Measurements from ENCODE around the gene NSG1. TPM values are rescaled to one million over a fixed set of nuclear protein-coding genes. Genes with fewer than 3 reads are reported as not detected.
"Not testable (repeated sequence)": the region's sequence is repeated elsewhere in the genome, so short reads cannot be mapped to it uniquely, and the experiment has no call there.

The NSG1 gene, protein sequence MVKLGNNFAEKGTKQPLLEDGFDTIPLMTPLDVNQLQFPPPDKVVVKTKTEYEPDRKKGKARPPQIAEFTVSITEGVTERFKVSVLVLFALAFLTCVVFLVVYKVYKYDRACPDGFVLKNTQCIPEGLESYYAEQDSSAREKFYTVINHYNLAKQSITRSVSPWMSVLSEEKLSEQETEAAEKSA
- 0.51 TPM in 1 of 2 replicates, not detected in the other for total RNA-seq (2012; rRNA removed)

DNA sequence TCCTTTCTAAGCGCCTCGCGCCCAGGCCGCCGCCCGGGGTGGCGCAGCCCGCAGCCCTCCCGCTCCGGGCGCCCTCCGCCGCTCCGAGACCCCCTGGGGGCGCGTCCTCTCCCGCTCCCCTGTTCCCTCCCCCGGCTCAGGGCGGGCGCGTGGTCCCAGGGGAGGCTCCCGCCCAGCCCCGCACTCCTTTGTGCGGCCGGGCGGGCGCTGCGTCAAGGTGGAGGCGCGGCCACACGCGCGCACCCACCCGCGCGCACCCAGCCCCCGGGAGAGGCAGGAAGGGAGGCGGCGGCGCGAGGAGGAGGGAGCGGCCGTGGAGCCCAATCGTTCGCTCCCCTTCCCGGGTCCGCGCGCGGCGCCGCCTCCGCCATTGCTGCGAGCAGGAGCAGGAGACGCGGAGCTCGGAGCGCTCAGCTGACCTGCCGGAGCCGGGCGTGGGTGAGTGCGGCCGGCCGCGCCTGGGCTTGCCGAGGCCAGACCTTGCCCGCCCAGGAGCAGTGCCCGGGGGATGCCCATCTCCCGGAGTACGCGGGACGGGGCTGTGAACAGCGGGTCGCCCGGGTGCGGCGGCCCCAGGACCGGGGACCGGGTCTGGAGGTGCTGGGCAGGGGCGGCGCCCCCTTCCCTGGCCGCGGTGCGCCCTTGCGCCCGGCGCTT is at the start of gene NSG1:
Gene NSG1, plus strand, starts transcription at position 367 of the 657 bp plus-strand sequence. CDS start 528 bp downstream, outside the sequence.
- Histone ChIP-seq H3K4me3 (ENCODE audit: low read length) (peak within 1 kb of the TSS; percentile 66), H3K9me3 (replicated peaks; ENCODE audit: low read length) (no peaks in the 10 kb centered on the region), H3K9ac (ENCODE audit: low read depth, low read length) (no peak within 1 kb of the TSS), H3K27me3 (ENCODE audit: control insufficient read depth, insufficient read depth, low read length) (peaks cover 80% of the 10 kb centered on the region), H3K4me2 (ENCODE audit: low read length) (peak within 1 kb of the TSS; percentile 90), H3K4me1 (ENCODE audit: control insufficient read depth, insufficient read depth, low read length) (peaks cover 13% of the 10 kb centered on the region), H3K36me3 (ENCODE audit: insufficient read depth, low read length) (no peaks in the 10 kb centered on the region)

DNA sequence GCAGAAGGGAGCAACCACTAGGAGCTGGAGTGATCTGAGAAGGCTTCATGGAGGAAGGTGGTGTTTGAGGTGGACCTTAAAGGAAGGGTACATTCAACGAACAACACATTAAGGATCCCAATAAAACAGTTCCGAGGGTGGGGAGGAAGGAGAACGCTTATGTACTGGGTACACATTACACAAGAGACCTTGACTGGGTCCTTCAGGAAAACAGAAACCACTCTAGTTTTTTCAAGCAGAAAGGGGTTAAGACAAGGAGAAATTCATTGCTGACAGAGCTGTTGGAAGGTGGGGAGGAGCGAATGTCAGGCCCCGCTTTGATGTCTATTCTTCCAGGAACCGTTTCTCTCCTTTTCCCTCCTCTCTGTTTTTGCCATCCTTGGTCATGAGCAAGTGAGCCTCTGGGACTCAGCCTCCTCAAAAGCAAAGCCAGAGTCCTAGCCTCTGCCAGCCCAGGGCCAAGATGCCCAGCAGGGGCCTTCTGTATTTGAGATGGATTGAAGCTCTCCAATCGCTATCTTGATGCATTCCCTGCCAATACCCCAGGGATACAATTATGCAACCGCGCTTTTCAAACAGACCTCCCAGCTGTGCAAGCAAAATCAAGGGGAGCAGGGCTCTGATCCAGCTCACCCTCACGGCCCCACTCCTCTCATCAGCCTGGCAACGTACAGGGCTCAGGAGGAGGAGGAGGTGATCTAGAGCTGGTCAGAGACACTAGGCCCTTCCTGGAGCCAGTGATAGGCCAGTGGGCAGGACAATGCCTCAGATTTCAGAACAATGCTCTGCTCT is 48.5 kb upstream of the NSG1 start:
- Histone ChIP-seq H3K9me3 (replicated peaks; ENCODE audit: low read length) (no peaks in the 10 kb centered on the region), H3K36me3 (ENCODE audit: insufficient read depth, low read length) (no peaks in the 10 kb centered on the region), H3K4me1 (ENCODE audit: control insufficient read depth, insufficient read depth, low read length) (no peaks in the 10 kb centered on the region), H3K27me3 (ENCODE audit: control insufficient read depth, insufficient read depth, low read length) (peaks cover 50% of the 10 kb centered on the region), H3K9ac (ENCODE audit: low read depth, low read length) (no peak overlapping the region), H3K4me3 (ENCODE audit: low read length) (no peak overlapping the region), H3K4me2 (ENCODE audit: low read length) (no peak overlapping the region)

DNA sequence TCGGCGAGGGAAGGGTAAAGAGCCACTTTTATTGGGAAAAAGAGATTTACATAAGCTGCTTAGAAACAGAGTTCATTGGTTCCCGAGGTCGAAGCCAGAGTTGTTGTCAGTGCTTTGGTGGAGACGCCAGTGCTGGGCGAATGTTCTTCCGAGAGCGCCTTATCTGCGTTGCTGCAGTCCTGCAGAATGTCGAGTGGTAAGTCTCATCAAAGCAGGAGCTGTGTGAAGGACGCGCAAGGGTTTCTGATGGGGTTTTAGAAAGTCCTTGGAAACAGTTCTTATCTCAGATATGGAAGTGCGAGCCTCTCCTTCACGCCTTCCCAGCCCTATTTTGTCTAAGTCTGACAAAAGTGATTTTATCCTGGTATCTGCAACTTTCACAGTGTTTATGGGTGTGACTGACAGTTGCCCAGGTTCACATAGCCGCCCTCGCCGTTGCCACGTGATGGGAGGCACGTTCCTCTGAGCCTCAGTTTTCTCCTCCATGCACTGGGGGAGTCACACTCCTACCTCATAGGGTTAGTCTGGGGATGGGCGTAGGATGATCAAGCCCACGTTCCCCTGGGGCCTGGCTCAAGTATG is 47.3 kb upstream of the NSG1 start:
- H3K9ac ChIP-seq (ENCODE audit: low read depth, low read length): no peak overlapping the region
- H3K4me3 ChIP-seq (ENCODE audit: low read length): no peak overlapping the region
- H3K36me3 ChIP-seq (ENCODE audit: insufficient read depth, low read length): no peaks in the 10 kb centered on the region
- no peaks in the 10 kb centered on the region for H3K9me3 ChIP-seq (replicated peaks; ENCODE audit: low read length)
- no peak overlapping the region for H3K4me2 ChIP-seq (ENCODE audit: low read length)
- H3K27me3 ChIP-seq (ENCODE audit: control insufficient read depth, insufficient read depth, low read length): peaks cover 46% of the 10 kb centered on the region
- no peaks in the 10 kb centered on the region for H3K4me1 ChIP-seq (ENCODE audit: control insufficient read depth, insufficient read depth, low read length)

DNA sequence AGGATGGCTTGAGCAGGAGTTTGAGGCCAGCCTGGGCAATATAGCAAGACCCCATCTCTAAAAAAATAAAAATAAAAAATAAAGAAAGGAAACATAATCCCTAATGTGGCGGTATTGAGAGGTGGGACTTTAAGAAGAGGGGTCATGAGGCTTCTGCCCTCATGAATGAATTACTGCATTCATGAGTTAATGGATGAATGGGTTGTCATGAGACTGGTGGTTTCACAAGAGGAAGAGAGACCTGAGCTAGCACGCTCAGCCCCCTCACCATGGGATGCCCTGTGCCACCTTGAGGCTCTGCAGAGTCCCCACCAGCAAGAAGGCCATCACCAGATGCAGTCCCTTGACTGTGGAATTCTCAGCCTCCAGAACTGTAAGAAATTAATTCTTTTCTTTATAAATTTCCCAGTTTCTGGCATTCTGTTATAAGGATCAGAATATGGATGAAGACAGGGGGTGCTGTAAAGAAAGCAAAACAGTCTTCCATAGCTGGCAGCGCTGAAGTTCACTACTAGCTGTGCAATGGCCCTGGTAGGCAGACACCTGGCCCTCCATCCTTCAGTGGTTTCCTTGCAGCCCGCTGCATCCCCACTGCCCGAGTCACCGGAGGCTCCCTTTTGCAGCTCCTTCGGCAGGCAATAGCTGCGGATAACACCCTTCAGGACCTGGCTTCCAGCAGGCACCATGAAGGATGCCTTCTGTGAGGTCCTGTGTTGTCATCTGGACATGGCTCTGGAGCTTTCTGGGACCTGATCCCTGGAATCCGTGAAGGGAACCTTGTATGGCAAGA is 44.8 kb upstream of the NSG1 start:
- H3K4me3 ChIP-seq (ENCODE audit: low read length): no peak overlapping the region
- H3K36me3 ChIP-seq (ENCODE audit: insufficient read depth, low read length): no peaks in the 10 kb centered on the region
- H3K9ac ChIP-seq (ENCODE audit: low read depth, low read length): no peak overlapping the region
- no peaks in the 10 kb centered on the region for H3K4me1 ChIP-seq (ENCODE audit: control insufficient read depth, insufficient read depth, low read length)
- no peaks in the 10 kb centered on the region for H3K9me3 ChIP-seq (replicated peaks; ENCODE audit: low read length)
- no peak overlapping the region for H3K4me2 ChIP-seq (ENCODE audit: low read length)
- H3K27me3 ChIP-seq (ENCODE audit: control insufficient read depth, insufficient read depth, low read length): peaks cover 51% of the 10 kb centered on the region

DNA sequence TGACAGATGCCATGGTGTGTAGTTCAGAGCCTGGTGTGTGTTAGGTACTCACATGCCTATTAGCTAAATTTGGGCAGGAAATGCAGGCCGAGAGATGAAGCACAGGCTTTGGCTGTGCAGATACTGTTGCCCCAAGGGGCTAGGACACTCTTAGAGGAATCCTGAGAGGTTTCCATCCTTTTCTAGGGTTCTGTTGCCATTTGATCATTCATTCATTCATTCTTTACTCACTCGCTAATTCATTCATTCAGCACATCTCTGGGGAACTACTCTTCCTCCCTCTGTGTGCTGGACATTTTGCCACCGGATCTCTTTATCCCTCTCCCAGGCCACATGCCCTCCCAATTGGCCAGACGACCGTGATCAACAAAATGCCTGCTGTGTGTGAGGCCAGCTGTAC is 43.9 kb upstream of the NSG1 start:
- Histone ChIP-seq H3K27me3 (ENCODE audit: control insufficient read depth, insufficient read depth, low read length) (peaks cover 48% of the 10 kb centered on the region), H3K4me1 (ENCODE audit: control insufficient read depth, insufficient read depth, low read length) (no peaks in the 10 kb centered on the region), H3K4me3 (ENCODE audit: low read length) (no peak overlapping the region), H3K36me3 (ENCODE audit: insufficient read depth, low read length) (no peaks in the 10 kb centered on the region), H3K9me3 (replicated peaks; ENCODE audit: low read length) (no peaks in the 10 kb centered on the region), H3K9ac (ENCODE audit: low read depth, low read length) (no peak overlapping the region), H3K4me2 (ENCODE audit: low read length) (no peak overlapping the region)

DNA sequence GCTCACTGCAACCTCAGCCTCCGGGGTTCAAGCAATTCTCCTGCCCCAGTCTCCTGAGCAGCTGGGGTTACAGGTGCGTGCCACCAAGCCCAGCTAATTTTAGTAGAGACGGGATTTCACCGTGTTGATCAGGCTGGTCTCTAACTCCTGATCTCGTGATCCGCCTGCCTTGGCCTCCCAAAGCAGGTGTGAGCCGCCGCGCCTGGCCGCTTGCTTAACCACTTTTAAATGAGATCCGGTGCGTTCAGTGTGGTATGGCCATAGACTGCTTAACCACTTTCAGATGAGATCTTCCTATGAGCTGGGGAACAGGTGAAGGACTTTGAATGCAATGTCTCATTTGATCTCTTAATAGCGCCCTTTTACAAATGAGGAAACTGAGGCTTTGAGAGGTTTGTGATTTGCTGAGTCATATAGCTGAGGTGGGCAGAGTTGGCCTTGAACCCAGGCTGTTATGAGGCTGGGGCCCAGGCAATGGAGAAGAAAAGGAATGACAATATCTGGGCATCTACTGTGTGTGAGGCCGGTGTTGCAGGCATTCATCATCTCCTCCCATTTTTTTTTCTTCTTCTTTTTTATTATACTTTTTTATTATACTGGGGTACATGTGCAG is 41.9 kb upstream of the NSG1 start:
- Histone ChIP-seq H3K36me3 (ENCODE audit: insufficient read depth, low read length) (no peaks in the 10 kb centered on the region), H3K27me3 (ENCODE audit: control insufficient read depth, insufficient read depth, low read length) (peaks cover 37% of the 10 kb centered on the region), H3K4me2 (ENCODE audit: low read length) (no peak overlapping the region), H3K9me3 (replicated peaks; ENCODE audit: low read length) (no peaks in the 10 kb centered on the region), H3K9ac (ENCODE audit: low read depth, low read length) (no peak overlapping the region), H3K4me1 (ENCODE audit: control insufficient read depth, insufficient read depth, low read length) (no peaks in the 10 kb centered on the region), H3K4me3 (ENCODE audit: low read length) (no peak overlapping the region)

DNA sequence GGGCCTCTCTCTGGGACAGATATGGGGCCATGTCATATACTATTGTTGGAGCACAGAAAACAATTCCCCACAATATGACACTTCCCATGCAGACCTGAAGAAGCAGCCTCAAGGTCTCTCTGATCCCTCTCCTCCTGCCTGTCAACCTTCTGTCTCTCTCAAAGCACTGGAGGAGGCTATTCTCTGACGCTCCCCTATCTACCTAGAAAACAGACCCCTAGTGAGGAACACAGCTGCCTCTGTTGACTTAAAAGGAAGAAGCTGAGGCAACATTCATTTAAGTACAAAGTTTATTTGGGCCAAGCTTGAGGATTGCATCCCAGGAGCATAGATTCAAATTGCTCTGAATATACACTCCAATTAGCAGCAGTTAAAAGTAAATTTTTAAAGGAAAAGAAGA is 39.3 kb upstream of the NSG1 start:
- Histone ChIP-seq H3K4me3 (ENCODE audit: low read length) (no peak overlapping the region), H3K27me3 (ENCODE audit: control insufficient read depth, insufficient read depth, low read length) (peaks cover 25% of the 10 kb centered on the region), H3K36me3 (ENCODE audit: insufficient read depth, low read length) (no peaks in the 10 kb centered on the region), H3K9me3 (replicated peaks; ENCODE audit: low read length) (no peaks in the 10 kb centered on the region), H3K4me2 (ENCODE audit: low read length) (no peak overlapping the region), H3K4me1 (ENCODE audit: control insufficient read depth, insufficient read depth, low read length) (no peaks in the 10 kb centered on the region), H3K9ac (ENCODE audit: low read depth, low read length) (no peak overlapping the region)

DNA sequence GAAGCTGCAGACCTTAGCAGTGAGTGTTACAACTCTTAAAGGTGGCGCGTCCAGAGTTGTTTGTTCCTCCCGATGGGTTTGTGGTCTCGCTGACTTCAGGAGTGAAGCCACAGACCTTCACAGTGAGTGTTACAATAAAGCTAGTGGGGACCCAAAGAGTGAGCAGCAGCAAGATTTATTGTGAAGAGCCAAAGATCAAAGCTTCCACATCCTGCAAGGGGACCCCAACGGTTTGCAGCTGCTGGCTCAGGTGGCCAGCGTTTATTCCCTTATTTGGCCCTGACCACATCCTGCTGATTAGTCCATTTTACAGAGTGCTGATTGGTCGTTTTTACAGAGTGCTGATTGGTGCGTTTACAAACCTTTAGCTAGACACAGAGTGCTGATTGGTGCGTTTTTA is 38.3 kb upstream of the NSG1 start:
- not testable (repeated sequence) for H3K4me2 ChIP-seq (ENCODE audit: low read length); H3K9me3 ChIP-seq (replicated peaks; ENCODE audit: low read length); H3K9ac ChIP-seq (ENCODE audit: low read depth, low read length); H3K4me1 ChIP-seq (ENCODE audit: control insufficient read depth, insufficient read depth, low read length); H3K4me3 ChIP-seq (ENCODE audit: low read length); H3K36me3 ChIP-seq (ENCODE audit: insufficient read depth, low read length)
- H3K27me3 ChIP-seq (ENCODE audit: control insufficient read depth, insufficient read depth, low read length): peaks cover 20% of the 10 kb centered on the region

DNA sequence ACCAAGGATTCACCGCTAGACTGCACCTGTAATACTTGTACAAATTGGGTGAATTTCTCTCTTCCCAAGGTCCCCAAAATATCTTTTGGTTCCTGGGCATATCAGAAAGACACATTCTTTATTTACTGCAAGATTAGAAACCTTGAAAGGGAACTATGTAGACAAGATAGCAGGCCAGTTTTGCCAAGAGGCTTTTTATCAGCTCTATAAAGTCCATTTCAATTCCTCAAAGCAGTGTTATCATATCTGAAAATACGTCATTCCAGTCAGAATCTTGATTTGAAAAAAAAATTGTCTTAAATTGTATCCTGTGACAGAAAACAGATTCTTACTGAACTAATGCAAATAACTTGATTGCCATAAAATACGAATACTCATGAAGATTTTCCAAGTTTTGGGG is 37.0 kb upstream of the NSG1 start:
- H3K4me3 ChIP-seq (ENCODE audit: low read length): no peak overlapping the region
- H3K4me2 ChIP-seq (ENCODE audit: low read length): no peak overlapping the region
- no peaks in the 10 kb centered on the region for H3K4me1 ChIP-seq (ENCODE audit: control insufficient read depth, insufficient read depth, low read length)
- H3K27me3 ChIP-seq (ENCODE audit: control insufficient read depth, insufficient read depth, low read length): peaks cover 23% of the 10 kb centered on the region
- H3K9ac ChIP-seq (ENCODE audit: low read depth, low read length): no peak overlapping the region
- no peaks in the 10 kb centered on the region for H3K9me3 ChIP-seq (replicated peaks; ENCODE audit: low read length)
- no peaks in the 10 kb centered on the region for H3K36me3 ChIP-seq (ENCODE audit: insufficient read depth, low read length)

DNA sequence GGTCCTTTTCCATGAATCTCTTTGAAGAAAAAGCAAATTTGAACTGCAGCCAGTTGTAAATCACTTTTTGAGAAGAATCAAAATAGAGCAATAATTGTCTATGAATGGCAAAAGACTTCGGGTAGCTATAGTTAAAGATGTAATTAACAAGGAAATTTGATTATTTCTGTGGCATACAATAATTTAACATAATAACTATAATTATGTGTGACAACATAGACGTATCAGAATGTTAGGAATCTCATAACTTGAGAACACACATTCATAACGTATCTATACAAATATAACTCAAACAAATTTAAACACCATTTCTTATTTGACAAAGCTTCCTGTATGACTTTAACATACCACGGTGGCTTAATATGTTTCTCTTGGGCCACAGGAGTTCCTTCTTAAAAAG is 36.0 kb upstream of the NSG1 start:
- Histone ChIP-seq H3K4me3 (ENCODE audit: low read length) (no peak overlapping the region), H3K27me3 (ENCODE audit: control insufficient read depth, insufficient read depth, low read length) (peaks cover 30% of the 10 kb centered on the region), H3K4me1 (ENCODE audit: control insufficient read depth, insufficient read depth, low read length) (no peaks in the 10 kb centered on the region), H3K9ac (ENCODE audit: low read depth, low read length) (no peak overlapping the region), H3K9me3 (replicated peaks; ENCODE audit: low read length) (no peaks in the 10 kb centered on the region), H3K4me2 (ENCODE audit: low read length) (no peak overlapping the region), H3K36me3 (ENCODE audit: insufficient read depth, low read length) (no peaks in the 10 kb centered on the region)

Measured in skeletal muscle satellite cell (primary cell).